Activated naive CD8-positive, alpha-beta T cell treated with anti-CD3 and anti-CD28 coated beads, Interleukin-2, amount 10 ng/mL, durations not matched to agents 7 days and 5 days (primary cell): ENCODE measurements around the gene COX8A. TPM values are rescaled to one million over a fixed set of nuclear protein-coding genes. Genes with fewer than 3 reads are reported as not detected.

Experiments
- ATAC-seq: fragments of 150-1000 bp; cut with Tn5 transposase; one replicate; pipeline ENCODE4 v1.10.0; 2021; ENCODE audit warnings: low read depth, moderate library complexity
- POLR2A ChIA-PET: fragments of 350-600 bp; sonication (Branson Sonifier 250); formaldehyde crosslinking; loops from one replicate; lab custom pipeline; 2021; ENCODE audit warnings: antibody characterized with exemption; lab: Charles Lee
- DNase-seq: peaks from one replicate; pipeline ENCODE4 v3.0.0; 2021
- H3K27ac Mint-ChIP-seq: one replicate; pipeline ENCODE4 v1.8.0; 2022; ENCODE audit warnings: mild to moderate bottlenecking, mixed read lengths
- H3K27me3 Mint-ChIP-seq: one replicate; pipeline ENCODE4 v1.8.0; 2022; ENCODE audit warnings: mild to moderate bottlenecking, moderate library complexity, mixed read lengths
- H3K36me3 Mint-ChIP-seq: one replicate; pipeline ENCODE4 v1.8.0; 2021; ENCODE audit warnings: mild to moderate bottlenecking, mixed read lengths
- H3K4me1 Mint-ChIP-seq: one replicate; pipeline ENCODE4 v1.8.0; 2021; ENCODE audit warnings: mixed read lengths
- H3K4me3 Mint-ChIP-seq: one replicate; pipeline ENCODE4 v1.8.0; 2022; ENCODE audit warnings: mild to moderate bottlenecking, moderate library complexity, mixed read lengths
- H3K9me3 Mint-ChIP-seq: one replicate; pipeline ENCODE4 v1.8.0; 2021; ENCODE audit warnings: mixed read lengths
- total RNA-seq, 2 experiments: library from RNA; stranded (reverse); gene quantifications; one replicate each; pipeline ENCODE4 v1.2.3, GENCODE V29; 2021

Gene COX8A
- 100 to 1,000 TPM; 379 to 420 TPM for total RNA-seq

GRCh38 chr11:63974259-63975143 lies at the start of gene COX8A:
COX8A (plus strand) TSS chr11:63974620; CDS start chr11:63974681, 61 bp downstream.
- DNase-seq (peak; percentile 85), ATAC-seq (peak; percentile 99)
- Mint-ChIP-seq H3K4me3 (peak within 1 kb of the TSS; percentile 99), H3K9me3 (peaks cover 3% of the 10 kb centered on the region), H3K4me1 (peaks cover 24% of the 10 kb centered on the region), H3K36me3 (peaks cover 12% of the 10 kb centered on the region), H3K27me3 (peaks cover under 1% of the 10 kb centered on the region), H3K27ac (peak within 1 kb of the TSS; percentile 99)
- POLR2A ChIA-PET: interaction anchor here (0.6 to 1.3 kb wide), 9 partner anchors 11 to 343 kb away, joined by 3 to 10 read pairs (median 3); partner anchors contain the start of genes NAA40, PRDX5, STIP1 and TRMT112

- DNase-seq: no peak
- no peak for ATAC-seq
- Mint-ChIP-seq H3K4me1 (no peaks in the 10 kb centered on the region), H3K4me3 (no peak overlapping the region), H3K9me3 (no peaks in the 10 kb centered on the region), H3K27me3 (peaks cover 2% of the 10 kb centered on the region), H3K27ac (no peak overlapping the region), H3K36me3 (no peaks in the 10 kb centered on the region)
- POLR2A ChIA-PET: no interaction called here
Measured at GRCh38 chr11:63929616-63930015, 44.8 kb upstream of the COX8A start.

GRCh38 chr11:63931045-63931444 lies 43.4 kb upstream of the COX8A start:
- no peak for DNase-seq
- ATAC-seq: no peak
- POLR2A ChIA-PET: no interaction called here

GRCh38 chr11:63931876-63932275 lies 42.5 kb upstream of the COX8A start:
- H3K9me3 Mint-ChIP-seq: no peaks in the 10 kb centered on the region
- peaks cover 2% of the 10 kb centered on the region for H3K27me3 Mint-ChIP-seq
- no peak for ATAC-seq
- DNase-seq: no peak
- no peak overlapping the region for H3K27ac Mint-ChIP-seq
- POLR2A ChIA-PET: no interaction called here
- no peaks in the 10 kb centered on the region for H3K4me1 Mint-ChIP-seq
- H3K36me3 Mint-ChIP-seq: no peaks in the 10 kb centered on the region
- H3K4me3 Mint-ChIP-seq: no peak overlapping the region

More at GRCh38 chr11:63931045-63931444, 43.4 kb upstream of the COX8A start:
- Mint-ChIP-seq H3K27ac (no peak overlapping the region), H3K9me3 (no peaks in the 10 kb centered on the region), H3K36me3 (no peaks in the 10 kb centered on the region), H3K4me3 (no peak overlapping the region), H3K4me1 (no peaks in the 10 kb centered on the region), H3K27me3 (peaks cover 2% of the 10 kb centered on the region)

- no peak overlapping the region for H3K27ac Mint-ChIP-seq
- H3K9me3 Mint-ChIP-seq: no peaks in the 10 kb centered on the region
Measured at GRCh38 chr11:63933459-63933858, 41.0 kb upstream of the COX8A start.

GRCh38 chr11:63937713-63938478 lies 36.5 kb upstream of the COX8A start:
- ATAC-seq (peak; percentile 20), DNase-seq (no peak)
- H3K27me3 Mint-ChIP-seq: no peaks in the 10 kb centered on the region
- peaks cover 20% of the 10 kb centered on the region for H3K4me1 Mint-ChIP-seq
- H3K4me3 Mint-ChIP-seq: peak overlapping the region; percentile 90
- POLR2A ChIA-PET: interaction anchor here (0.6 to 1.4 kb wide), 3 partner anchors 36 to 434 kb away, joined by 3 to 5 read pairs (median 5); partner anchors contain the start of genes COX8A and MARK2
- H3K9me3 Mint-ChIP-seq: no peaks in the 10 kb centered on the region
- H3K27ac Mint-ChIP-seq: peak overlapping the region; percentile 80
- H3K36me3 Mint-ChIP-seq: peaks cover 6% of the 10 kb centered on the region

More at GRCh38 chr11:63933459-63933858, 41.0 kb upstream of the COX8A start:
- Mint-ChIP-seq H3K27me3 (no peaks in the 10 kb centered on the region), H3K4me1 (peaks cover 6% of the 10 kb centered on the region), H3K4me3 (no peak overlapping the region), H3K36me3 (no peaks in the 10 kb centered on the region)
- ATAC-seq: no peak
- POLR2A ChIA-PET: no interaction called here
- no peak for DNase-seq

- DNase-seq: peak; percentile 94
- peak; percentile 93 for ATAC-seq
- Mint-ChIP-seq H3K36me3 (peaks cover 6% of the 10 kb centered on the region), H3K27me3 (no peaks in the 10 kb centered on the region), H3K4me3 (peak within 1 kb of the TSS; percentile 90), H3K4me1 (peaks cover 22% of the 10 kb centered on the region), H3K27ac (peak within 1 kb of the TSS; percentile 88), H3K9me3 (no peaks in the 10 kb centered on the region)
- POLR2A ChIA-PET: interaction anchor here (0.6 to 1.4 kb wide), 3 partner anchors 36 to 433 kb away, joined by 3 to 5 read pairs (median 5); partner anchors contain the start of genes COX8A and MARK2
Measured at GRCh38 chr11:63938479-63939396, 35.7 kb upstream of the COX8A start, which contains the start of gene NAA40. NAA40 (plus strand) TSS chr11:63939002; CDS start chr11:63939097, 95 bp downstream.

- no peaks in the 10 kb centered on the region for H3K9me3 Mint-ChIP-seq
Measured at GRCh38 chr11:63939397-63939891, 35.0 kb upstream of the COX8A start.

GRCh38 chr11:63940786-63941185 lies 33.6 kb upstream of the COX8A start:
- no peaks in the 10 kb centered on the region for H3K27me3 Mint-ChIP-seq
- POLR2A ChIA-PET: no interaction called here
- peak overlapping the region; percentile 90 for H3K4me3 Mint-ChIP-seq
- peaks cover 6% of the 10 kb centered on the region for H3K36me3 Mint-ChIP-seq
- no peaks in the 10 kb centered on the region for H3K9me3 Mint-ChIP-seq
- no peak for ATAC-seq
- H3K27ac Mint-ChIP-seq: no peak overlapping the region
- H3K4me1 Mint-ChIP-seq: peaks cover 23% of the 10 kb centered on the region
- no peak for DNase-seq

More at GRCh38 chr11:63939397-63939891, 35.0 kb upstream of the COX8A start:
- DNase-seq: no peak
- H3K27ac Mint-ChIP-seq: peak overlapping the region; percentile 88
- H3K4me1 Mint-ChIP-seq: peaks cover 23% of the 10 kb centered on the region
- ATAC-seq: no peak
- H3K36me3 Mint-ChIP-seq: peaks cover 6% of the 10 kb centered on the region
- H3K27me3 Mint-ChIP-seq: no peaks in the 10 kb centered on the region
- peak overlapping the region; percentile 90 for H3K4me3 Mint-ChIP-seq
- POLR2A ChIA-PET: interaction anchor here (1.1 to 1.4 kb wide), 2 partner anchors 35 to 100 kb away, joined by 5 read pairs; partner anchors contain the start of genes COX8A and MARK2

GRCh38 chr11:63941901-63942300 lies 32.5 kb upstream of the COX8A start:
- ATAC-seq (no peak), DNase-seq (no peak)
- no peaks in the 10 kb centered on the region for H3K27me3 Mint-ChIP-seq
- POLR2A ChIA-PET: no interaction called here
- H3K27ac Mint-ChIP-seq: no peak overlapping the region
- H3K4me1 Mint-ChIP-seq: peaks cover 23% of the 10 kb centered on the region
- peaks cover 6% of the 10 kb centered on the region for H3K36me3 Mint-ChIP-seq
- H3K9me3 Mint-ChIP-seq: no peaks in the 10 kb centered on the region
- no peak overlapping the region for H3K4me3 Mint-ChIP-seq

- ATAC-seq (no peak), DNase-seq (no peak)
- Mint-ChIP-seq H3K27me3 (no peaks in the 10 kb centered on the region), H3K27ac (no peak overlapping the region), H3K4me1 (peaks cover 19% of the 10 kb centered on the region), H3K4me3 (no peak overlapping the region), H3K9me3 (no peaks in the 10 kb centered on the region), H3K36me3 (peaks cover 6% of the 10 kb centered on the region)
- POLR2A ChIA-PET: interaction anchor here (0.6 kb wide), 1 partner anchor 16 kb away, joined by 3 read pairs; no protein-coding TSS in a partner anchor
Measured at GRCh38 chr11:63942803-63943202, 31.6 kb upstream of the COX8A start.

GRCh38 chr11:63944987-63945386 lies 29.4 kb upstream of the COX8A start:
- H3K36me3 Mint-ChIP-seq: peaks cover 4% of the 10 kb centered on the region
- ATAC-seq (no peak), DNase-seq (no peak)
- H3K27me3 Mint-ChIP-seq: no peaks in the 10 kb centered on the region
- H3K4me1 Mint-ChIP-seq: peaks cover 14% of the 10 kb centered on the region
- H3K4me3 Mint-ChIP-seq: no peak overlapping the region
- no peaks in the 10 kb centered on the region for H3K9me3 Mint-ChIP-seq
- no peak overlapping the region for H3K27ac Mint-ChIP-seq
- POLR2A ChIA-PET: interaction anchor here (0.5 to 3.3 kb wide), 6 partner anchors 27 to 1051 kb away, joined by 3 to 22 read pairs (median 4); partner anchors contain the start of genes MARK2, RCOR2 and STIP1
